HCT116 (cell line): Measurements from ENCODE around the gene DHRS7B. TPM values are rescaled to one million over a fixed set of nuclear protein-coding genes. Genes with fewer than 3 reads are reported as not detected.
A peak's percentile ranks its signal among the peaks of the same experiment; 100 is the strongest.

Source experiments
- ATAC-seq: fragments of 200-7000 bp; cut with Tn5 transposase; 2 replicates; pipeline ENCODE4 v1.9.1; 2020; ENCODE audit warnings: mild to moderate bottlenecking, moderate library complexity
- BruUV-seq: library from RNA; stranded (reverse); fragments of 400-500 nt; replicated peaks from 2 replicates; lab custom pipeline; 2021; lab: Mats Ljungman, UMichigan
- CTCF ChIA-PET: fragments of 300-600 bp; sonication (Branson Sonifier 250); formaldehyde crosslinking; loops from one replicate; lab custom pipeline; 2021; ENCODE audit warnings: antibody characterized with exemption; lab: Charles Lee
- POLR2A ChIA-PET: fragments of 300-600, 350-600 bp; sonication (Branson Sonifier 250); formaldehyde crosslinking; loops from one replicate; lab custom pipeline; 2021; ENCODE audit warnings: antibody characterized with exemption; lab: Charles Lee
- RAD21 ChIA-PET, 2 experiments: fragments of 300-600 bp; sonication (Branson Sonifier 250); formaldehyde crosslinking; loops; one replicate each; lab custom pipeline; 2023; ENCODE audit warnings: low total read pairs in 2 of 2; ENCODE audit not compliant: uncharacterized antibody in 2 of 2, unreplicated experiment in 2 of 2, low non-redundant PET in 1 of 2; lab: Charles Lee
- DNase-seq: peaks from one replicate; pipeline ENCODE4 v3.0.0-alpha.2; 2010; ENCODE audit warnings: low read depth, low spot score
- H2AFZ ChIP-seq: fragments of 200-600 bp; shearing (Covaris generic), sonication (generic); 2 replicates; pipeline ENCODE4 v1.6.1; 2017; ENCODE audit warnings: low read depth, mixed run types, mixed read lengths, antibody characterized with exemption, low read length; ENCODE audit not compliant: poor library complexity, severe bottlenecking
- H3K27ac ChIP-seq: 2 replicates; pipeline ENCODE4 v1.5.1; 2012; ENCODE audit warnings: low read depth, low read length
- H3K27me3 ChIP-seq: fragments of 200-600 bp; sonication (generic); 2 replicates; pipeline ENCODE4 v1.6.1; 2016; ENCODE audit warnings: mixed run types, low read length, mixed read lengths; ENCODE audit not compliant: insufficient read depth
- H3K36me3 ChIP-seq, 2 experiments: fragments of 200-500 bp in 1 of 2; fragments of 200-600 bp in 1 of 2; sonication (Bioruptor generic) in 1 of 2; sonication (generic) in 1 of 2; 2 replicates each; pipeline versions ENCODE4 v1.5.1 to v1.6.1; 2014 to 2016; ENCODE audit warnings: low read length in 2 of 2, inconsistent platforms in 1 of 2, mixed read lengths in 1 of 2, mixed run types in 1 of 2; ENCODE audit not compliant: insufficient read depth in 2 of 2, control insufficient read depth in 1 of 2
- H3K4me1 ChIP-seq, 2 experiments: fragments of 200-600 bp in 1 of 2; sonication (generic) in 1 of 2; 2 replicates each; pipeline versions ENCODE4 v1.5.1 to v1.6.1; 2012 to 2017; ENCODE audit warnings: low read length in 2 of 2, inconsistent platforms in 1 of 2, mild to moderate bottlenecking in 1 of 2, mixed read lengths in 1 of 2, mixed run types in 1 of 2, moderate library complexity in 1 of 2; ENCODE audit not compliant: insufficient read depth in 2 of 2, control insufficient read depth in 1 of 2
- H3K4me2 ChIP-seq: fragments of 200-600 bp; sonication (generic); 2 replicates; pipeline ENCODE4 v1.6.1; 2017; ENCODE audit warnings: mixed run types, low read length, mixed read lengths
- H3K4me3 ChIP-seq, 2 experiments: fragments of 200-600 bp in 1 of 2; sonication (generic) in 1 of 2; replicated peaks in 1 of 2; 2 replicates each; pipeline ENCODE4 v1.5.1; 2011 to 2016; ENCODE audit warnings: low read length in 2 of 2, control low read depth in 1 of 2, low read depth in 1 of 2, mild to moderate bottlenecking in 1 of 2, mixed read lengths in 1 of 2, mixed run types in 1 of 2
- H3K79me2 ChIP-seq: fragments of 200-600 bp; sonication (generic); 2 replicates; pipeline ENCODE4 v1.6.1; 2017; ENCODE audit warnings: mild to moderate bottlenecking, mixed run types, low read length, moderate library complexity, mixed read lengths; ENCODE audit not compliant: insufficient read depth
- H3K9ac ChIP-seq: fragments of 200-600 bp; sonication (generic); 2 replicates; pipeline ENCODE4 v1.6.1; 2016; ENCODE audit warnings: low read length, mixed read lengths
- H3K9me2 ChIP-seq: fragments of 200-600 bp; sonication (generic), shearing (Covaris generic); 2 replicates; pipeline ENCODE4 v1.6.1; 2017; ENCODE audit warnings: mixed run types, mild to moderate bottlenecking, moderate library complexity; ENCODE audit not compliant: insufficient read depth
- H3K9me3 ChIP-seq, 2 experiments: fragments of 200-500 bp in 1 of 2; fragments of 200-600 bp in 1 of 2; sonication (Bioruptor generic) in 1 of 2; sonication (generic) in 1 of 2; 2 replicates each; pipeline ENCODE4 v1.6.1; 2014 to 2017; ENCODE audit warnings: low read length in 2 of 2, mixed read lengths in 2 of 2, inconsistent platforms in 1 of 2, low read depth in 1 of 2, mild to moderate bottlenecking in 1 of 2, mixed run types in 1 of 2, moderate library complexity in 1 of 2; ENCODE audit not compliant: control insufficient read depth in 1 of 2, insufficient read depth in 1 of 2
- H4K20me1 ChIP-seq: fragments of 200-600 bp; sonication (generic), shearing (Covaris generic); 2 replicates; pipeline ENCODE4 v1.6.1; 2017; ENCODE audit warnings: mixed run types, mild to moderate bottlenecking, moderate library complexity; ENCODE audit not compliant: insufficient read depth
- ATF3 ChIP-seq: IDR thresholded peaks from 2 replicates; pipeline ENCODE4 v1.6.1; 2012
- CEBPB ChIP-seq: IDR thresholded peaks from 2 replicates; pipeline ENCODE4 v1.6.1; 2012; ENCODE audit warnings: low read depth
- CTCF ChIP-seq, 3 experiments: fragments of 200-600 bp in 1 of 3; sonication (generic) in 1 of 3; IDR thresholded peaks in 2 of 3; conservative IDR thresholded peaks in 1 of 3; 2 replicates each; pipeline ENCODE4 v1.5.1; 2012 to 2017; ENCODE audit warnings: low read depth in 2 of 3, low read length in 2 of 3, antibody characterized with exemption in 1 of 3, borderline replicate concordance in 1 of 3, control low read depth in 1 of 3, mild to moderate bottlenecking in 1 of 3, mixed read lengths in 1 of 3, mixed run types in 1 of 3, moderate library complexity in 1 of 3; ENCODE audit not compliant: insufficient read depth in 1 of 3
- EGR1 ChIP-seq: IDR thresholded peaks from 2 replicates; pipeline ENCODE4 v1.6.1; 2012; ENCODE audit warnings: low read depth
- EZH2 ChIP-seq: fragments of 200-600 bp; sonication (generic); IDR thresholded peaks from 2 replicates; pipeline ENCODE4 v1.6.1; 2017; ENCODE audit warnings: antibody characterized with exemption, mixed run types
- EZH2phosphoT487 ChIP-seq: fragments of 200-600 bp; IDR thresholded peaks from 2 replicates; pipeline ENCODE4 v1.6.1; 2018; ENCODE audit warnings: antibody characterized with exemption, borderline replicate concordance
- JUND ChIP-seq: IDR thresholded peaks from 2 replicates; pipeline ENCODE4 v1.6.1; 2012
- MAX ChIP-seq: IDR thresholded peaks from 2 replicates; pipeline ENCODE4 v1.6.1; 2012
- POLR2A ChIP-seq: IDR thresholded peaks from 2 replicates; pipeline ENCODE4 v1.7.0; 2011; ENCODE audit warnings: borderline replicate concordance; ENCODE audit not compliant: insufficient read depth, insufficient read length; ENCODE audit errors: extremely low read depth
- POLR2AphosphoS5 ChIP-seq: IDR thresholded peaks from 2 replicates; pipeline ENCODE4 v1.6.1; 2011; ENCODE audit warnings: mild to moderate bottlenecking, low read depth, low read length, moderate library complexity
- RAD21 ChIP-seq: IDR thresholded peaks from 2 replicates; pipeline ENCODE4 v1.6.1; 2012; ENCODE audit warnings: low read depth, mild to moderate bottlenecking
- SIN3A ChIP-seq: IDR thresholded peaks from 2 replicates; pipeline ENCODE4 v1.6.1; 2012; ENCODE audit warnings: low read depth
- SRF ChIP-seq: IDR thresholded peaks from 2 replicates; pipeline ENCODE4 v1.6.1; 2012; ENCODE audit warnings: low read depth
- TCF7L2 ChIP-seq: IDR thresholded peaks from 2 replicates; pipeline ENCODE4 v1.7.0; 2011; ENCODE audit warnings: borderline replicate concordance, inconsistent platforms; ENCODE audit not compliant: insufficient read depth, insufficient read length; ENCODE audit errors: extremely low read depth
- YY1 ChIP-seq: IDR thresholded peaks from 2 replicates; pipeline ENCODE4 v1.6.1; 2011; ENCODE audit warnings: low read length, low read depth, moderate library complexity, mild to moderate bottlenecking; ENCODE audit not compliant: insufficient replicate concordance; ENCODE audit errors: extremely low read depth
- intact Hi-C: fragments of 100-400 bp; cut with micrococcal nuclease; formaldehyde crosslinking; loops from 2 replicates; pipeline ENCODE4 v1.10.0; 2022
- total RNA-seq: library from RNA; stranded (reverse); gene quantifications from one replicate; pipeline ENCODE4 v1.2.1, GENCODE V29; 2021; ENCODE audit not compliant: unreplicated experiment
- TF ChIP-seq, protein P1 (sequence below): IDR thresholded peaks from 2 replicates; pipeline ENCODE4 v1.6.1; 2011; ENCODE audit warnings: mild to moderate bottlenecking, low read length, moderate library complexity; ENCODE audit not compliant: insufficient replicate concordance; ENCODE audit errors: extremely low read depth

Gene DHRS7B
- total RNA-seq, 1 experiment from 2014 or later, result 19.6 TPM

DNA sequence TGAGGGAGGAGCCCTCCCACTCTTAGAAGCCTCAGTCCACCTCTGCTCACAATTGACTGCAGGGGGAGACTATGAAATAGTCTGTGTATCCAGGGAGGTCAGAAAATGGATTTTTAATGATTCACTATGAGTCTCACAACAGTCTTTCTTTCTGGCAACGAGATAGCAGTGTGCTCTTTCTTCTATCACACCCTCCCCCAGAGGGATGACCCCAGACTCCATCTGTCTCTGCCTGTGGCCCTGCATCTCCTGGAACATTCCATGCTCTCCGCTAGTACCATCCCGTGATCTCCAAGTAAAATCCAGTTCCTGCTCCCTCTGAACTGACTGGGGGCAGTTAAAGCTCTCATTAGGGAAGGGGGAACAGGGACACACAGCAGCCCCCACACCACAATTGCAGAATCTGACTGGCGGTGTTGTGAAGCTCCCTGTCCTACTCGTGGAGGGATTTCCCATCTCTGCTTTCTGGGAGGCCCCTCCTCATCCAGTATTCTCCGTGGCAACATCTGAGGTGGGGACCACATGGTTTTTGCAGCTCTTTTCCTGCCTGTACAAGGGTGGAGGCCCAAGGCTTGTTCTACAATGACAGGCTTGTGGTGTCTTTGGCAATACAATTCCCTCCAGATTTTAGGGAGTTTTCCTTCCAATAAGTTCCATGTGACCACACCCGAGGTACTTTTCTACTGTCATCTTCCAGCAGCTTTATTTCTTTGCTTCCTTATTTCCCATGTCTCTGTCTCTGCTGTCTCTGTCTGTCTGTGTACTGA lies 107.0 kb downstream of the DHRS7B start:
- Histone ChIP-seq H3K27ac (no peak overlapping the region), H3K9me3 (no peaks in the 10 kb centered on the region), H3K9ac (no peak overlapping the region), H3K4me2 (no peak overlapping the region), H4K20me1 (no peaks in the 10 kb centered on the region), H3K36me3 (no peaks in the 10 kb centered on the region), H3K9me2 (no peaks in the 10 kb centered on the region), H3K4me3 (no peak overlapping the region)
- ChIA-PET RAD21 (no interaction called here), POLR2A (no interaction called here), CTCF (no interaction called here)
- no TSS peak for BruUV-seq
- ATAC-seq, result peak; percentile 41; the same call in 1 of the 2 replicates
- intact Hi-C loops, result no loop called here
- TF ChIP-seq JUND (no peak), RAD21 (no peak), TCF7L2 (no peak), EGR1 (no peak), CTCF (IDR thresholded peaks at IDR 0.05 in 2 of 3, conservative IDR thresholded peaks at IDR 0.05 in 1 of 3; ENCODE audit: borderline replicate concordance in 1 of 3, insufficient read depth in 1 of 3, low read depth in 2 of 3, low read length in 2 of 3) (no peak), SIN3A (no peak), MAX (no peak), YY1 (no peak), SRF (no peak), POLR2AphosphoS5 (no peak), EZH2 (no peak), CEBPB (no peak), POLR2A (no peak), EZH2phosphoT487 (no peak), ATF3 (no peak)
- TF ChIP-seq, protein P1, sequence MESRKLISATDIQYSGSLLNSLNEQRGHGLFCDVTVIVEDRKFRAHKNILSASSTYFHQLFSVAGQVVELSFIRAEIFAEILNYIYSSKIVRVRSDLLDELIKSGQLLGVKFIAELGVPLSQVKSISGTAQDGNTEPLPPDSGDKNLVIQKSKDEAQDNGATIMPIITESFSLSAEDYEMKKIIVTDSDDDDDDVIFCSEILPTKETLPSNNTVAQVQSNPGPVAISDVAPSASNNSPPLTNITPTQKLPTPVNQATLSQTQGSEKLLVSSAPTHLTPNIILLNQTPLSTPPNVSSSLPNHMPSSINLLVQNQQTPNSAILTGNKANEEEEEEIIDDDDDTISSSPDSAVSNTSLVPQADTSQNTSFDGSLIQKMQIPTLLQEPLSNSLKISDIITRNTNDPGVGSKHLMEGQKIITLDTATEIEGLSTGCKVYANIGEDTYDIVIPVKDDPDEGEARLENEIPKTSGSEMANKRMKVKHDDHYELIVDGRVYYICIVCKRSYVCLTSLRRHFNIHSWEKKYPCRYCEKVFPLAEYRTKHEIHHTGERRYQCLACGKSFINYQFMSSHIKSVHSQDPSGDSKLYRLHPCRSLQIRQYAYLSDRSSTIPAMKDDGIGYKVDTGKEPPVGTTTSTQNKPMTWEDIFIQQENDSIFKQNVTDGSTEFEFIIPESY, result no peak
- TF ChIP-seq, all 23 proteins: peak for 0
- Histone ChIP-seq H3K79me2 (no peaks in the 10 kb centered on the region), H3K27me3 (no peaks in the 10 kb centered on the region), H3K4me1 (no peaks in the 10 kb centered on the region), H2AFZ (no peak overlapping the region)
- no peak for DNase-seq
